GM12878 (cell line): ENCODE results near the gene MED10. TPM values are rescaled to one million over a fixed set of nuclear protein-coding genes. Genes with fewer than 3 reads are reported as not detected.

Experiments
- CBX3 ChIP-seq: fragments of 200-600 bp; sonication (generic); IDR thresholded peaks from 2 replicates; pipeline ENCODE4 v1.6.1; 2016; ENCODE audit warnings: low read depth, borderline replicate concordance
- KAT2A ChIP-seq: conservative IDR thresholded peaks from 2 replicates; pipeline ENCODE4 v1.6.1; 2011; ENCODE audit warnings: low read depth, low read length; ENCODE audit not compliant: control insufficient read depth
- KLF5 ChIP-seq: fragments of 450-650 bp; IDR thresholded peaks from 2 replicates; pipeline ENCODE4 v1.6.1; 2014; ENCODE audit warnings: mild to moderate bottlenecking; ENCODE audit not compliant: partially characterized antibody
- PAX8 ChIP-seq: fragments of 450-650 bp; IDR thresholded peaks from 2 replicates; pipeline ENCODE4 v1.6.1; 2017; ENCODE audit warnings: mild to moderate bottlenecking, moderate library complexity
- RELA ChIP-seq: fragments of 450-650 bp; IDR thresholded peaks from 2 replicates; pipeline ENCODE4 v1.8.0; 2014; ENCODE audit warnings: borderline replicate concordance; ENCODE audit not compliant: partially characterized antibody
- SMC3 ChIP-seq: IDR thresholded peaks from 2 replicates; pipeline ENCODE4 v1.6.1; 2011; ENCODE audit warnings: low read length, improper control_type of control experiment, borderline replicate concordance
- ZNF217 ChIP-seq: fragments of 450-650 bp; IDR thresholded peaks from 2 replicates; pipeline ENCODE4 v1.6.1; 2017; ENCODE audit warnings: antibody characterized with exemption, mild to moderate bottlenecking
- ZNF24 ChIP-seq: fragments of 450-650 bp; IDR thresholded peaks from 2 replicates; pipeline ENCODE4 v1.6.1; 2017; ENCODE audit warnings: antibody characterized with exemption, mild to moderate bottlenecking
- ZSCAN29 ChIP-seq: fragments of 450-650 bp; IDR thresholded peaks from 2 replicates; pipeline ENCODE4 v1.6.1; 2017; ENCODE audit warnings: mild to moderate bottlenecking, moderate library complexity
- polyA plus RNA-seq, 11 experiments: library from polyadenylated mRNA; depleted of rRNA in 4 of 11; unstranded in 6 of 11; stranded (reverse) in 5 of 11; fragments of >200 nt; fragmentation: Nextera tagmentation in 4 of 11; fragmentation: Illumina TruSeq in 1 of 11; extraction: Ambion mirVana in 4 of 11; extraction: Trizol in 1 of 11; gene quantifications; 1 replicate in 1 of 11; 2 replicates in 10 of 11; pipeline versions ENCODE4 v1.2.1 to v1.2.3, GENCODE V29; 2011 to 2016; ENCODE audit warnings: inconsistent platforms in 2 of 11, missing spikeins in 2 of 11, low read depth in 1 of 11
- total RNA-seq, 4 experiments: library from RNA; depleted of rRNA in 3 of 4; stranded (reverse); fragments of >200 nt in 3 of 4; fragmentation: Illumina TruSeq in 1 of 4; extraction: Trizol in 1 of 4; gene quantifications; 2 replicates each; pipeline versions ENCODE4 v1.2.1 to v1.2.3, GENCODE V29; 2013 to 2021
- TF ChIP-seq, protein P1 (sequence below): fragments of 450-650 bp; formaldehyde crosslinking; IDR thresholded peaks from 2 replicates; pipeline ENCODE4 v1.4.0; 2022; ENCODE audit warnings: mild to moderate bottlenecking, moderate library complexity
- TF ChIP-seq, protein P2 (sequence below): fragments of 450-650 bp; IDR thresholded peaks from 2 replicates; pipeline ENCODE4 v1.6.1; 2014; ENCODE audit warnings: mild to moderate bottlenecking
- TF ChIP-seq, protein P3 (sequence below): fragments of 450-650 bp; IDR thresholded peaks from 2 replicates; pipeline ENCODE4 v1.6.1; 2017; ENCODE audit warnings: borderline replicate concordance
- TF ChIP-seq, protein P4 (sequence below): IDR thresholded peaks from 2 replicates; pipeline ENCODE4 v1.6.1; 2012; ENCODE audit warnings: improper control_type of control experiment, low read depth, low read length; ENCODE audit not compliant: insufficient replicate concordance
- TF ChIP-seq, protein P5 (sequence below): IDR thresholded peaks from 2 replicates; pipeline ENCODE4 v1.6.1; 2012; ENCODE audit warnings: low read length, inconsistent platforms
- TF ChIP-seq, protein P6 (sequence below): IDR thresholded peaks from 2 replicates; pipeline ENCODE4 v1.6.1; 2011; ENCODE audit warnings: borderline replicate concordance, low read depth, mild to moderate bottlenecking, moderate library complexity, low read length; ENCODE audit not compliant: insufficient read depth, poor library complexity, severe bottlenecking

The MED10 gene
- total and polyA plus RNA-seq, 10 of the 15 experiments (the other 5 are each of a cell fraction or from before 2014, with no cell fraction given) = 21.2 to 111 (median 46.6) TPM

DNA sequence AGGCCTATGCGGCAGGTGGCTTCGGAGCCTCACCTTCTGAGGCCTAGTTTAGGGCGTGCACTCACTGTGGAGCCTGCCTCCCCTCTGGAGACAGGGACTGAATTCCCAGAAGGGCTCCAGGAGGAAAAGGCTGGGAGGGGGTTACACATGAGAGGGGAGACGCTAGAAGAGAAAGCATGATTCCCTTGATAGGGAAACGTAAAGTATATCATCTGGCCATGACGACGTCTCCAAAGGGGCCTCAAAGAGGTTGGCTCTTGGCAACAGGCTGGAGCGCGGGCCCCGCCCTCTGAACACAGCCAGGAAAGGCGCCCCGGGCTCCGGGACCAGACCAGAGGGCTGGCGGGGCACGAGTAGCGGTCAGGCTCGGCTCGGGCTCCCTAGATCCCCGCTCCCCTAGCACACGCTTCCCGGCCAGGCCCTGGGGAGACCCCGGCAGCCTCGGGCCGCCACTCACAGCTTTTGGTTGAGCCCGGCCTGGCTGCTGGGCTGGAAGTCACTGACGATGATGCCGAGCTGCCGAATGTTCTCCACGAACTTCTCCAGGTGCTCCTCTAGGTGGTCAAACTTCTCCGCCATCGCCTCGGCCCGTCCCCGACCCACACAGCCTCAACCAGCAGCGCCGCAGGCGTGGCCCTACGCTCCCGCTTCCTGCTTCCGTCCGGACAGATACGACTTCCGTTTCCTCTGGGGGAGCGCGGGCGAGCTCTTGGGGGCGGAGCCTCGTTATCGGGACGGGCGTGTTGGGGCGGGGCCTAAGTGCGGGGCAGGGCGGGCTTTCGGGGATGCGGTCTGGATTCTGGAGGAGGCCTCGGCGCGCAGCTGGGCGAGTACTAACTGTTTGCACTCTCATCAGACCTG lies at the start of gene MED10 (continued):
- TF ChIP-seq, protein P1, sequence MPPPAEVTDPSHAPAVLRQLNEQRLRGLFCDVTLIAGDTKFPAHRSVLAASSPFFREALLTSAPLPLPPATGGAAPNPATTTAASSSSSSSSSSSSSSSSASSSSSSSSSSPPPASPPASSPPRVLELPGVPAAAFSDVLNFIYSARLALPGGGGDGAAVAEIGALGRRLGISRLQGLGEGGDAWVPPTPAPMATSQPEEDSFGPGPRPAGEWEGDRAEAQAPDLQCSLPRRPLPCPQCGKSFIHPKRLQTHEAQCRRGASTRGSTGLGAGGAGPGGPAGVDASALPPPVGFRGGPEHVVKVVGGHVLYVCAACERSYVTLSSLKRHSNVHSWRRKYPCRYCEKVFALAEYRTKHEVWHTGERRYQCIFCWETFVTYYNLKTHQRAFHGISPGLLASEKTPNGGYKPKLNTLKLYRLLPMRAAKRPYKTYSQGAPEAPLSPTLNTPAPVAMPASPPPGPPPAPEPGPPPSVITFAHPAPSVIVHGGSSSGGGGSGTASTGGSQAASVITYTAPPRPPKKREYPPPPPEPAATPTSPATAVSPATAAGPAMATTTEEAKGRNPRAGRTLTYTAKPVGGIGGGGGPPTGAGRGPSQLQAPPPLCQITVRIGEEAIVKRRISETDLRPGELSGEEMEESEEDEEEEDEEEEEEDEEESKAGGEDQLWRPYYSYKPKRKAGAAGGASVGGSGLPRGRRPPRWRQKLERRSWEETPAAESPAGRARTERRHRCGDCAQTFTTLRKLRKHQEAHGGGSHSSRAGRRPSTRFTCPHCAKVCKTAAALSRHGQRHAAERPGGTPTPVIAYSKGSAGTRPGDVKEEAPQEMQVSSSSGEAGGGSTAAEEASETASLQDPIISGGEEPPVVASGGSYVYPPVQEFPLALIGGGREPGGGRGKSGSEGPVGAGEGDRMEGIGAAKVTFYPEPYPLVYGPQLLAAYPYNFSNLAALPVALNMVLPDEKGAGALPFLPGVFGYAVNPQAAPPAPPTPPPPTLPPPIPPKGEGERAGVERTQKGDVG (CRISPR knock-in tag) = no peak
- TF ChIP-seq ZNF24 = no peak
- no peak for TF ChIP-seq ZSCAN29
- TF ChIP-seq, protein P2, sequence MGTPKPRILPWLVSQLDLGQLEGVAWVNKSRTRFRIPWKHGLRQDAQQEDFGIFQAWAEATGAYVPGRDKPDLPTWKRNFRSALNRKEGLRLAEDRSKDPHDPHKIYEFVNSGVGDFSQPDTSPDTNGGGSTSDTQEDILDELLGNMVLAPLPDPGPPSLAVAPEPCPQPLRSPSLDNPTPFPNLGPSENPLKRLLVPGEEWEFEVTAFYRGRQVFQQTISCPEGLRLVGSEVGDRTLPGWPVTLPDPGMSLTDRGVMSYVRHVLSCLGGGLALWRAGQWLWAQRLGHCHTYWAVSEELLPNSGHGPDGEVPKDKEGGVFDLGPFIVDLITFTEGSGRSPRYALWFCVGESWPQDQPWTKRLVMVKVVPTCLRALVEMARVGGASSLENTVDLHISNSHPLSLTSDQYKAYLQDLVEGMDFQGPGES = no peak
- TF ChIP-seq RELA = no peak
- TF ChIP-seq, protein P3, sequence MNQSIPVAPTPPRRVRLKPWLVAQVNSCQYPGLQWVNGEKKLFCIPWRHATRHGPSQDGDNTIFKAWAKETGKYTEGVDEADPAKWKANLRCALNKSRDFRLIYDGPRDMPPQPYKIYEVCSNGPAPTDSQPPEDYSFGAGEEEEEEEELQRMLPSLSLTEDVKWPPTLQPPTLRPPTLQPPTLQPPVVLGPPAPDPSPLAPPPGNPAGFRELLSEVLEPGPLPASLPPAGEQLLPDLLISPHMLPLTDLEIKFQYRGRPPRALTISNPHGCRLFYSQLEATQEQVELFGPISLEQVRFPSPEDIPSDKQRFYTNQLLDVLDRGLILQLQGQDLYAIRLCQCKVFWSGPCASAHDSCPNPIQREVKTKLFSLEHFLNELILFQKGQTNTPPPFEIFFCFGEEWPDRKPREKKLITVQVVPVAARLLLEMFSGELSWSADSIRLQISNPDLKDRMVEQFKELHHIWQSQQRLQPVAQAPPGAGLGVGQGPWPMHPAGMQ = no peak
- TF ChIP-seq SMC3 = no peak
- no peak for TF ChIP-seq PAX8
- no peak for TF ChIP-seq KAT2A
- no peak for TF ChIP-seq KLF5
- TF ChIP-seq, protein P4, sequence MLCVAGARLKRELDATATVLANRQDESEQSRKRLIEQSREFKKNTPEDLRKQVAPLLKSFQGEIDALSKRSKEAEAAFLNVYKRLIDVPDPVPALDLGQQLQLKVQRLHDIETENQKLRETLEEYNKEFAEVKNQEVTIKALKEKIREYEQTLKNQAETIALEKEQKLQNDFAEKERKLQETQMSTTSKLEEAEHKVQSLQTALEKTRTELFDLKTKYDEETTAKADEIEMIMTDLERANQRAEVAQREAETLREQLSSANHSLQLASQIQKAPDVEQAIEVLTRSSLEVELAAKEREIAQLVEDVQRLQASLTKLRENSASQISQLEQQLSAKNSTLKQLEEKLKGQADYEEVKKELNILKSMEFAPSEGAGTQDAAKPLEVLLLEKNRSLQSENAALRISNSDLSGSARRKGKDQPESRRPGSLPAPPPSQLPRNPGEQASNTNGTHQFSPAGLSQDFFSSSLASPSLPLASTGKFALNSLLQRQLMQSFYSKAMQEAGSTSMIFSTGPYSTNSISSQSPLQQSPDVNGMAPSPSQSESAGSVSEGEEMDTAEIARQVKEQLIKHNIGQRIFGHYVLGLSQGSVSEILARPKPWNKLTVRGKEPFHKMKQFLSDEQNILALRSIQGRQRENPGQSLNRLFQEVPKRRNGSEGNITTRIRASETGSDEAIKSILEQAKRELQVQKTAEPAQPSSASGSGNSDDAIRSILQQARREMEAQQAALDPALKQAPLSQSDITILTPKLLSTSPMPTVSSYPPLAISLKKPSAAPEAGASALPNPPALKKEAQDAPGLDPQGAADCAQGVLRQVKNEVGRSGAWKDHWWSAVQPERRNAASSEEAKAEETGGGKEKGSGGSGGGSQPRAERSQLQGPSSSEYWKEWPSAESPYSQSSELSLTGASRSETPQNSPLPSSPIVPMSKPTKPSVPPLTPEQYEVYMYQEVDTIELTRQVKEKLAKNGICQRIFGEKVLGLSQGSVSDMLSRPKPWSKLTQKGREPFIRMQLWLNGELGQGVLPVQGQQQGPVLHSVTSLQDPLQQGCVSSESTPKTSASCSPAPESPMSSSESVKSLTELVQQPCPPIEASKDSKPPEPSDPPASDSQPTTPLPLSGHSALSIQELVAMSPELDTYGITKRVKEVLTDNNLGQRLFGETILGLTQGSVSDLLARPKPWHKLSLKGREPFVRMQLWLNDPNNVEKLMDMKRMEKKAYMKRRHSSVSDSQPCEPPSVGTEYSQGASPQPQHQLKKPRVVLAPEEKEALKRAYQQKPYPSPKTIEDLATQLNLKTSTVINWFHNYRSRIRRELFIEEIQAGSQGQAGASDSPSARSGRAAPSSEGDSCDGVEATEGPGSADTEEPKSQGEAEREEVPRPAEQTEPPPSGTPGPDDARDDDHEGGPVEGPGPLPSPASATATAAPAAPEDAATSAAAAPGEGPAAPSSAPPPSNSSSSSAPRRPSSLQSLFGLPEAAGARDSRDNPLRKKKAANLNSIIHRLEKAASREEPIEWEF = no peak
- TF ChIP-seq ZNF217 = no peak
- TF ChIP-seq, protein P5, sequence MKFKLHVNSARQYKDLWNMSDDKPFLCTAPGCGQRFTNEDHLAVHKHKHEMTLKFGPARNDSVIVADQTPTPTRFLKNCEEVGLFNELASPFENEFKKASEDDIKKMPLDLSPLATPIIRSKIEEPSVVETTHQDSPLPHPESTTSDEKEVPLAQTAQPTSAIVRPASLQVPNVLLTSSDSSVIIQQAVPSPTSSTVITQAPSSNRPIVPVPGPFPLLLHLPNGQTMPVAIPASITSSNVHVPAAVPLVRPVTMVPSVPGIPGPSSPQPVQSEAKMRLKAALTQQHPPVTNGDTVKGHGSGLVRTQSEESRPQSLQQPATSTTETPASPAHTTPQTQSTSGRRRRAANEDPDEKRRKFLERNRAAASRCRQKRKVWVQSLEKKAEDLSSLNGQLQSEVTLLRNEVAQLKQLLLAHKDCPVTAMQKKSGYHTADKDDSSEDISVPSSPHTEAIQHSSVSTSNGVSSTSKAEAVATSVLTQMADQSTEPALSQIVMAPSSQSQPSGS = no peak
- no peak for TF ChIP-seq CBX3
- TF ChIP-seq, protein P6, sequence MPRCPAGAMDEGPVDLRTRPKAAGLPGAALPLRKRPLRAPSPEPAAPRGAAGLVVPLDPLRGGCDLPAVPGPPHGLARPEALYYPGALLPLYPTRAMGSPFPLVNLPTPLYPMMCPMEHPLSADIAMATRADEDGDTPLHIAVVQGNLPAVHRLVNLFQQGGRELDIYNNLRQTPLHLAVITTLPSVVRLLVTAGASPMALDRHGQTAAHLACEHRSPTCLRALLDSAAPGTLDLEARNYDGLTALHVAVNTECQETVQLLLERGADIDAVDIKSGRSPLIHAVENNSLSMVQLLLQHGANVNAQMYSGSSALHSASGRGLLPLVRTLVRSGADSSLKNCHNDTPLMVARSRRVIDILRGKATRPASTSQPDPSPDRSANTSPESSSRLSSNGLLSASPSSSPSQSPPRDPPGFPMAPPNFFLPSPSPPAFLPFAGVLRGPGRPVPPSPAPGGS = no peak
